GM12801 (cell line): ENCODE data around the gene MYO1A.

Experiments used
- TF ChIP-seq, protein P1 (sequence below): IDR thresholded peaks from one replicate; pipeline ENCODE4 v1.5.1; 2011; ENCODE audit warnings: control low read depth; ENCODE audit not compliant: insufficient read length; ENCODE audit errors: extremely low read depth

The MYO1A gene

DNA sequence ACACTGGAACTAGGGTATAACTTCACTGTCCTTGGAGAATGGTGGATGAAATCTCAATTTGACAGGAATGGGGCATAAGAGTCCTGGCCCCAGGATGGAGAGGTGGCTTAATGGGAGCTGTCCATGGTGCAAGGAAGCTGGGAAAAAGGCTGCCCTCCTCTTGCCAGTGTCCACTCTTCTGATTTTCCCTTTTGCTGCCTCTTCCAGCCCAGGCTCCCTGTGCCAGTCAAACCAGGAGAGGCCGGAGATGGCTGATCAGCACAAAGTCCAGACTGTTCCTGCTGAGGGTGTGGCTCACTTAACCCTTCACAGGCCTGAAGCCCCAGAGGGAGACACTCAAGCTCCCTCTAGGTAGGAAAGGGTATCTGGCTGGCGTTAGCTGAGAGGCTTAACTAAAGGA lies at the start of gene MYO1A:
TSS of gene MYO1A (minus strand) at position 240 of the 400 bp plus-strand sequence. CDS start 1,806 bp downstream, outside the sequence.
- TF ChIP-seq, protein P1, sequence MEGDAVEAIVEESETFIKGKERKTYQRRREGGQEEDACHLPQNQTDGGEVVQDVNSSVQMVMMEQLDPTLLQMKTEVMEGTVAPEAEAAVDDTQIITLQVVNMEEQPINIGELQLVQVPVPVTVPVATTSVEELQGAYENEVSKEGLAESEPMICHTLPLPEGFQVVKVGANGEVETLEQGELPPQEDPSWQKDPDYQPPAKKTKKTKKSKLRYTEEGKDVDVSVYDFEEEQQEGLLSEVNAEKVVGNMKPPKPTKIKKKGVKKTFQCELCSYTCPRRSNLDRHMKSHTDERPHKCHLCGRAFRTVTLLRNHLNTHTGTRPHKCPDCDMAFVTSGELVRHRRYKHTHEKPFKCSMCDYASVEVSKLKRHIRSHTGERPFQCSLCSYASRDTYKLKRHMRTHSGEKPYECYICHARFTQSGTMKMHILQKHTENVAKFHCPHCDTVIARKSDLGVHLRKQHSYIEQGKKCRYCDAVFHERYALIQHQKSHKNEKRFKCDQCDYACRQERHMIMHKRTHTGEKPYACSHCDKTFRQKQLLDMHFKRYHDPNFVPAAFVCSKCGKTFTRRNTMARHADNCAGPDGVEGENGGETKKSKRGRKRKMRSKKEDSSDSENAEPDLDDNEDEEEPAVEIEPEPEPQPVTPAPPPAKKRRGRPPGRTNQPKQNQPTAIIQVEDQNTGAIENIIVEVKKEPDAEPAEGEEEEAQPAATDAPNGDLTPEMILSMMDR: no peak

DNA sequence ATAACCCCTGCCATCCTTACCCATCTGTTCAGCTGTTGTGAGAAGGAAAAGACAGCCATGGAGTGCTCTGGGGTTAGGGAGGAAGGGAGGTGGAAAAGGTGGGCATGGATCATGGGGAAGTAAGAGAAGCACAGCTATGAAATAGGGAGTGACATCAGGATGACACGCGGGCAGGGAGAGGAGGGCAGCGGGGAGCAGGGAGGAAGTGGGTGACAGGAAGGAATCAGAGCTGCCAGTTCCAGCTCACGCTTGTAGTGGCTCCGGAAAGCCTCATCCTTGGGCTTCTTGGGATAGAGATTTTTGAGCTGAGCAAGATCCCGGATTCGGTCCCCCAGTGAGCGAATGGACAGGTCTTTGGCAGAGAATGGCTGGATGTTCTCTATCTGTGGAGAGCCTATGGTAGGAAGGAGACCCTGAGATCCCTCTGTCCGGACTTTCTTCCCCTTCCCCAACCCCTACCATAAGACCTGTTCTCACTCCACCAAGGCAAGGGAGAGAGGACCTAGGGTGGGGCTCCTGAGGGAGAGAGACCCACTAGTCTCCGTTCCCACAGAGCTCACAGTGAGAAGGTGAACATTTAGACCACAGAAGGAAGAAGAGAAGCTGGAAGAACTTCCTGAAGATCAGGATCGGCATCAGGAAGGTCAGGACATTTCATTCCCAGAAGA lies 49.3 kb upstream of the MYO1A start:
- TF ChIP-seq, protein P1: no peak

DNA sequence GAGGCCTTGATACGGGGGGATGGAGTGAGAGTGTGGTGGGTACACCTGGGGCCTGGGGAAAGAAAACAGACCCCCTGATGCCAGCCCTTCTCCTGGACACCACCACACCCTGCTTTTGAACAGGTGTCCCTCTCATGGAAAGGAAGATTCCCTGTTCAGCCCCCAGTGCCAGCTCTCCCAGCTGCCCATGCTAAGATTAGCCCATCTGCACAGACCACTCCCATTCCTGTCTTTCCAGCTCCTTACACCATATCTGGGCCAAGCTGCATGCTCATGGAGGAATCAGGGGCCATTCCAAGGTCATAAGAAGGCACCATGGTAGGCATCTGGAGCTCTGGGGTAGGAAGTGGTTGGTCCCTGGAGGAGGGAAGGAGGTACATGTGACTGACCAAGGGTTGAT lies 48.6 kb upstream of the MYO1A start:
- TF ChIP-seq, protein P1: no peak

DNA sequence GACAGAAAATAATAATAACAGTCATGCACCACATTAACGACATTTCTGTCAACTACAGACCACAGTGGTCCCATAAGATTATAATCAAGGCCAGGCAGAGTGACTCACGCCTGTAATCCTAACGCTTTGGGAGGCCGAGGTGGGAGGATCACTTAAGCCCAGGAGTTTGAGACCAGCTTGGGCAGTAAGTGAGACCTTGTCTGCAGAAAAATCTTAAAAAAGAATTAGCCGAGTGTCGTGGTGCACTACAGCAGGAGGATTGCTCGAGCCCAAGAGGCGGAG lies 47.6 kb upstream of the MYO1A start:
- TF ChIP-seq, protein P1: no peak

DNA sequence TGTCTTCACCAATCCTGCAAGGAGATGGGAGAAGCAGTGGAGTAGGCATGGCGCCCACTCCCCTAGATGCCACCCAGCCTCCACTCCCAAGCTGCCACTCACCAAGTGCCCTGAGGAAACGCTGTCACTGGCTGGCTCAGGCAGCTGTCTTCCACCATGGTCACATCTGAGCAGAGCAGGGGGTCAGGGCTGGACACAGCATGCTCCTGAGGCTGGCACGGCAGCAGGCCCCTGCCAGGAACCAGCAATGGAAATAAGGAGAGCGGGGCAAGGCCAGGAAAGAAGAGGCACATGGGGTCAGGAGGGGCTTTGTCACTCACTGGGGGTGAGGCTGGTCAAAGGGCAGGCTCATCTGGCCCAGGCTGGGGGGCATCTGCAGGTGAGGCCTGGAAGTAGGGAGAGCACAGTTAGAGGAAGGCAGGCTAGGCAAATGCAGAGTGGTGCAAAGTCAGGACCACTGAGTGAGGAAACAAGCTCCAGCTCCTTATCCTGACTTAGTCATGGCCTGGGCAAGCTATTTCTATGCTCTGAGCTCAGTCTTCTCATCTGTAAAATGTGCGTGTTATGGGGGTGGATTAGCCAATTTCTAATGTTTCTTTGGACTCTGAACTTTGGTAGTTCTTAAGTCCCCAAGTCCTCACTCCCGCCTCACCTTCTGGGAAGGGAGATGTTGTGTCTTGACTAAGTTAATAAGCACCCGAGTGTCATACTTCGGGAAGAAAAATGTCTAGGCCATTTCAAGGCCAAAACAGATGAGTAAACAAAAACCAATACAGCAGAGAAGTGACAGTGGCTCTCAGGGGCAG lies 47.0 kb upstream of the MYO1A start:
- TF ChIP-seq, protein P1: no peak

DNA sequence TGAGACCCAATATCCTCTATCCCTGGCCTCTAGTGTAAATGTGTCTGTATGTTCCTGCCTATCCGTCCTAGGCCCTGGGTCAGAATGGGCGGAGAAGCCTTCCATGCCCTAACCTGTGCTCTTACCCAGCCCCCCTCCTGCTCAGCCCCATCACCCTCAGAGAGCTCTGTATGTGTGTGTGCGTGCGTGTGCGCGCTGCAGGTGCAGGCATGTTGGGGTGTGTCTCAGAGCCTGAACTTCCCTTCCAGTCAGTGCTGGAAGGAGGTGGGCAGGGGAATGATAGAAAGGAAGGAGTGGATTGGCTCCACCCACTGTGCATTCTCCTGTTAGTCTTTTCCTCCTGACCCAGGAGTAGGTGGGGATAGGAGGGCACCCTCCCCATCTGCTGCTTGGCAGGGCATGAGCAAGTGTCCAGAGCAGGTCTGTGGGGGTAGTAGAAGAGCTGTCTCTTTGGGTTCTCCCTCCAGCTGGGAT lies 46.2 kb upstream of the MYO1A start:
- TF ChIP-seq, protein P1: no peak

DNA sequence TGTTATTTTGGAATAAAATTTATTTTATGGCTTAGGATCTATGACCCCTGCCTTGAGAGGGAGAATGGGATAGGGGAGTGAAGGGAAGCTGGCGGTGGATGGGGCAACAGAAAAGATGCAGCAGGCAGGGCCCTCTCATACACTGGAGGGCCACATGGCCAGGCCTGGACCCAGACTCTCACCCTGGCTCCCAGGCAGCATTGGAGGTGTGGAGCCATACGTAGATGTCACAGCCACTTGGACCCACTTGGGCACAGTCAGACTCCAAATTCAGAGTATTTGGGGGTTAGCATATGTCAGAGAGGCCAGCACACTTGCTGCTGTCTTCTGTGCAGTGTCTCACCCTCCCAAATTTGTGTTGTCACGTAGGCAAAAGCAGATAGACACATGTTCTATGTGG lies 45.5 kb upstream of the MYO1A start:
- TF ChIP-seq, protein P1: no peak
